ENCODE results near the gene TIMM17A. TPM values are rescaled to one million over a fixed set of nuclear protein-coding genes. Genes with fewer than 3 reads are reported as not detected.

Gene TIMM17A
- total RNA-seq, 1 experiment from 2014 or later: 85.0 TPM

Other genes starting within 250 kb of the TIMM17A start
- gene IPO9, start 126.3 kb upstream of the TIMM17A start, total RNA-seq (2014; rRNA removed; shearing (Covaris generic)): 22.9 and 32.7 TPM in 2 replicates
- gene SHISA4, start 66.6 kb upstream of the TIMM17A start, total RNA-seq (2014; rRNA removed; shearing (Covaris generic)): 0.31 and 4.2 TPM in 2 replicates
- 2.4 and 2.5 TPM in 2 replicates for gene LMOD1, start 9.0 kb upstream of the TIMM17A start, total RNA-seq (2014; rRNA removed; shearing (Covaris generic))
- 60.2 and 79.5 TPM in 2 replicates for gene RNPEP, start 27.1 kb downstream of the TIMM17A start, total RNA-seq (2014; rRNA removed; shearing (Covaris generic))
- gene ELF3, start 55.1 kb downstream of the TIMM17A start, total RNA-seq (2014; rRNA removed; shearing (Covaris generic)): 3.4 and 3.8 TPM in 2 replicates
- not detected in 2 replicates for gene GPR37L1, start 167.4 kb downstream of the TIMM17A start, total RNA-seq (2014; rRNA removed; shearing (Covaris generic))
- 15.1 and 17.0 TPM in 2 replicates for gene ARL8A, start 189.2 kb downstream of the TIMM17A start, total RNA-seq (2014; rRNA removed; shearing (Covaris generic))
- gene PTPN7, start 205.1 kb downstream of the TIMM17A start, total RNA-seq (2014; rRNA removed; shearing (Covaris generic)): not detected in 2 replicates
- not detected in 2 replicates for gene LGR6, start 238.3 kb downstream of the TIMM17A start, total RNA-seq (2014; rRNA removed; shearing (Covaris generic))

Measured in G401 (cell line).